COLO668 (cell line): ENCODE data around the gene TBCA.

Source experiments
- DNase-seq: peaks from one replicate; lab custom pipeline; 2025; ENCODE audit not compliant: unreplicated experiment; lab: John Stamatoyannopoulos, UW

TBCA gene, protein sequence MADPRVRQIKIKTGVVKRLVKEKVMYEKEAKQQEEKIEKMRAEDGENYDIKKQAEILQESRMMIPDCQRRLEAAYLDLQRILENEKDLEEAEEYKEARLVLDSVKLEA

DNA sequence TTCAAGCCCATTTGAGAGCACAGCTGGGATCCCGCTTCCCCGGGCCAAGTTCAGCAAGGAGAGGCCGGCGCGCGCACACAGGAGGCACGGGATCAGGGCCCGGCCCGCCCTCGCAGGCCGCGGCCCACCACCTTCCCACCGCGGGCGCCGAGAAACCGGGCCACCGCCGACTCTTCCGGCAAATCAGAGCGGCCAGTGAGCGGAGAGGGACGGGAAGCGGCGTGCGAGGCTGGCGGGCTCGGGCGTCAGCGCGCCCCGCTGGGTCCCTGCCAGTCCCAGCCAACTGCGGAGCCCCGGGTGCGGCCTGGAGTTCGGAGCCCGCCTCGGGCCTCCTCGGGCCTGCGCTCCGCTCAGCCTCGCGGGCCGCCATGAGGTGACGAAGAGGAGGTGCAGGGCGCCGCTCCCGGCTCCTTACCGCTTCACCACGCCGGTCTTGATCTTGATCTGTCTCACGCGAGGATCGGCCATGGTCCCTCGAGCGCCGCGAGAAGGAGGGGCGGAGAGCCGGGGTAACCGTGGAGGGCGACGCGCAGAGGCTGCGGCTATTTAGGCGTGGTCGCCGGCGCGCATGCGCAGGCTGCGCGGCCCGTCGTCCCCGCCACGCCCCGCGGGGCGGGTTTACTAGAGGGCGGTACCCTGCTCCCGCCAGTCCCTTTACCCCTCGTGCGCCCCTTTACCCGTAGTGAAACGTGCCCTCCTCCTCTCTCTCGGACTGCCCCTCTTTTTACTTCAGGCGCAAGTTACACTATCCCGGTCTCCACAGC is at the start of gene TBCA:
Gene TBCA, minus strand, starts transcription at position 550 of the 764 bp plus-strand sequence. Its CDS starts 82 bp downstream, at position 468.
- DNase-seq: peak; percentile 83

DNA sequence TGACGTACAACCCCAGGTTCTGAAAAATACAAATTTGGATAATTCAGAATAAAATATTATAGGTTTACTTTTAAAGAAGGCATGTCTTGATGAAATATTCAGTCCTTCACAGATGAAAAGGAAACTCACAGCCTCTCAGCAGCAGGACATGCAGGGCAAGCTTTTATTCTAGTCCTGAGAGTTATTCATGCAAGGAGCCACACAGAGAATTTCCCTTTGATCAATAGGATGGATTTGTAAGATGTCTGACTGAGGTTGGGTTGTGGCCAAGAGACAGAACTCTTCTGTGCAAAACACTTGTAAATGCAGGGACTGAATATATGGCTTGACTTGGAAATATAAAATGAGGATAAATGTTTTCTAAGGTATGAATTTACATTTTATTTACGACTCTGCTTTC is 48.8 kb upstream of the TBCA start:
- DNase-seq: no peak

DNA sequence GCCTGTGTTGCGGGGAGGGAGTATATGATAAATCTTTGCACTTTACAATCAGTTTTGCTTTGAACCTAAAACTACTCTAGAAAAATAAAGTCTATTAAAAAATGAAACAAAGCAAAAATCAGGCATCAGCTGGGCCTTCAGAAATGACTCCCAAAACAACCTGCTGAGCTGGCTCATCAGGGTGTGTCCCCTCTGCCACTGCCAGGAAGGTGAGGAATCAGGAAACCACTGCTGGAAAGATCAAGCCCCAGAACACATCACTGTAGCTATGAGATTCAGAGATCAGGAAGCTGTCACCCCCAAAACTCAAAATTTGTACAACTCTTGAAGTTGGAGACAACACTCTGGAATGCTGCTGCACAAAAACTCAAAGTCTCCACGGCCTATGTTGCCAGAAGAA is 40.5 kb upstream of the TBCA start:
- no peak for DNase-seq

DNA sequence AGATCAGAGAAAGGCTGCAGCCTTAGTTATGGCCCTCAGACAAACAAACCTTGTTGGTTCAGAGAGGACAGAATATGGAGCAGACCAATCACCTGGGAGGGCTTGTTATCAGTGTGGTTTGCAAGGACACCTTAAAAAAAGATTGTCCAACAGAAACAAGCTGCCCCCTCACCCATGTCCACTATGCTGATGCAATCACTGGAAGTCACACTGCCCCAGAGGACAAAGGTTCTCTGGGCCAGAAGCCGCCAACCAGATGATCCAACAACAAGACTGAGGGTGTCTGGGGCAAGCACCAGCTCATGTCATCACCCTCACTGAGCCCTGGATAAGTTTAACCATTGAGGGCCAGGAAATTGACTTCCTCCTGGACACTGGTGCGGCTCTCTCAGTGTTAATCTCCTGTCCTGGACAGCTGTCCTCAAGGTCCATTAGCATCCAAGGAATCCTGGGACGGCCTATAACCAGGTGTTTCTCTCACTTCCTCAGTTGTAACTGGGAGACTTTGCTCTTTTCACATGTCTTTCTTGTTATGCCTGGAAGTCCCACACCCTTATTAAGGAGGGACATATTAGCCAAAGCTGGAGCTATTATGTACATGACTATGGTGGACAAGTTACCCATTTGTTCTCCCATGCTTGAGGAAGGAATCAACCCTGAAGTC is 36.9 kb upstream of the TBCA start:
- no peak for DNase-seq

DNA sequence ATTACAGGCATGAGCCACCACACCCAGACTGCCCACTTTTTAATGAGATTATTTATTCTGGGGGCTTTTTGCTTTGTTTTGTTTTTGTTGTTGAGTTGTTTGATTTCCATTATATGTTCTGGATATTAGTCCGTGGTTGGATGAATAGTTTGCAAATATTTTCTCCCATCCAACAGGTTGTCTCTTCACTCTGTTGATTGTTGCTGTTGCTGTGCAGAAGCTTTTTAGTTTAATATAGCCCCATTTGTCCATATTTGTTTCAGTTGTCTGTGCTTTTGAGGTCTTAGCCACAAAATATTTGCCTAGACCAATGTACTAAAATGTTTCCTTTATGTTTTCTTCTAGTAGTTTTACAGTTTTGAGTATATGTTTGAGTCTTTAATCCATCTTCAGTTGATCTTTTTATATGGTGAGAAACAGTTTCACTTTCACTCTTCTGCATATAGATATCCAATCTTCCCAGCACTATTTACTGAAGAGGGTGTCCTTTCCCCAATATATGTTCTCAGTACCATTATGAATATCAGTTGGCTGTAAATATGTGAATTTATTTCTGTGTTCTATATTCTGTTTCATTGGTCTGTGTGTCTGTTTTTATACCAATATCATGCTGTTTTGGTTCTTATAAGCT is 30.2 kb upstream of the TBCA start:
- DNase-seq: no peak

DNA sequence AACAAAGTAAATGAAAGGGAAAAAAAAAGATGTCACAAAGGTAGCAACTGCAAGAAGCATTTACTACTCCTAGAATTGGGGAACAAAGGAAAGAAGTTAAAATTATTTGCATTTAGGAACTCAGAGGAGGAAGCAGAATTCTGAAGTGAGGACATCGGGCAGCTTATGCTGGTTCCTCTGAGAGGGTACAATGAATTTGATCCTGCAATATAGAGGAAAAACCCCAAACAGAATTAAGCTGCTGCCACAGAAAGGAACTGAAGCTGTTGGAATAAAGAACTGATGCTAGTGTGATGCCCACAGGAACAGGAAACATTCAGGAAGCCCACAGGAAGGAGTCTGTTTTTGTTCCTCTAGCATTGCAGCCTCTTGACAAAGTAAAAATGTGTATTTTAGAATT is 22.3 kb upstream of the TBCA start:
- DNase-seq: no peak

DNA sequence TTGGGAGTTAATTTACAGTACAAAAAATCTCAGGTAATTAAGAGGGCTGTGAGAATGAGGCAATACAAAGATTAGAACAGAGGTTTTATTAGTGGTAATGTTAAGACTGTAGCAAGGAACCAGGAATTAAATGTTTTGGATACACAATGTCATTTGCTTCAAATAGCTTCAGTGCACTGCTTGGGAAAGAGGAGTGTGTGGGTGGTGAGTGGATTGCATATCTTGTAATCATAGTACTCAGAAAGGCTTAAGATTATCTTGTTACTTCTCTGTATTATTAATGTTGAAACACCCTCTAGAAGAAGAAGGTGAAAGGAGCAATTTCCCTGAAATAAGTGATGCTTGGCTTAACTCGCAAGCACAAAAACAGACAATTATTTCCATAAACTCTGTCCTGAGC is 21.0 kb upstream of the TBCA start:
- no peak for DNase-seq

DNA sequence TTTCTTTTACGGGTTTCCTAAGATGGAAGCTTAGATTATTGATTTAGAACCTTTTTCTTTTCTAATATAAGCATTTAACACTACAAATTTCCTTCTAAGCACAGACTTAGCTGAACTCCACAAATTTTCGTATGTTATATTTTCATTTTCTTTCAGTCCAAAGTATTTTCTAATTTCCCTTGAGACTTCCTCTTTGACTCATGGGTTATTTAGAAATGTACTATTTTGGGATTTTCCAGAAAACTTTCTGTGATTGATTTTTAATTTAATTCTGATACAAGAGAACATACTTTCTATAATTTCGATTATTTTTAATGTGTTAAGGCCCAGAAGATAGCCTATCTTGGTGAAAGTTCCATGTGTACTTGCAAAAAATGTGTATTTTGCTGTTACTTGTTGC is 19.7 kb upstream of the TBCA start:
- DNase-seq: no peak

DNA sequence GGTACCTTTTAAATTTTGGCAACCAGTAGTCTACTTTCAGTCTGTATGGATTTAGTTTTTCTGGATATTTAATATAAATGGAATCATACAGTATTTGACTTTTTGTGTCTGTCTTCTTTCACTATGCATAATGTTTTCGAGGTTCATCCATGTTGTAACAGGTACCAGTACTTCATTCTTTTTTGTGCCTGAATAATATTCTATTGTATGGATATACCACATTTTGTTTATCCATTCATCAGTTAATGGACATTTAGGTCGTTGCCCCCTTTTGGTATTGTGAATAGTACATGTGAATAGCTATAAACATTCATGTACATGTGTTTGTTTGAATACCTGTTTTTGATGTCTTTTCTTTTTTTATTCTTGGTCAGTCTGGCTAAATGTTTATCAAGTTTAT is 19.1 kb upstream of the TBCA start:
- no peak for DNase-seq

DNA sequence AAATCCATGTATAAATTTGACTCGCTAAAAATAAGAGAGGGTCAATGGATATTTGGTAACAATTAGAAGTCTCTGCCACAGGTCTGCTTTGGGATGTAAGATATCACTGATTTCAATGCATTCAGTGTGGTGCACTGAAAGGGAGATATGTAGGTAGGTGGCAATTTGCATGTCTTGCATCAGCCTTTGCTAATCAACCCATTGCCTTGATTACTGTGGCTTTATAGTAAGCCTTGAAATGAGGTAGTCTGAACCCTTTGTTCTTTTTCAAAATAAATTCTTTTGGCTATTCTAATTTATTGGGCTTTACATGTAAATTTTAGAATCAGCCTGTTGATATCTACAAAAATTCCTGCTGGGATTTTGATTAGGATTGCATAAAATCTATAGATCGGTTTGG is 15.8 kb upstream of the TBCA start:
- DNase-seq: no peak

DNA sequence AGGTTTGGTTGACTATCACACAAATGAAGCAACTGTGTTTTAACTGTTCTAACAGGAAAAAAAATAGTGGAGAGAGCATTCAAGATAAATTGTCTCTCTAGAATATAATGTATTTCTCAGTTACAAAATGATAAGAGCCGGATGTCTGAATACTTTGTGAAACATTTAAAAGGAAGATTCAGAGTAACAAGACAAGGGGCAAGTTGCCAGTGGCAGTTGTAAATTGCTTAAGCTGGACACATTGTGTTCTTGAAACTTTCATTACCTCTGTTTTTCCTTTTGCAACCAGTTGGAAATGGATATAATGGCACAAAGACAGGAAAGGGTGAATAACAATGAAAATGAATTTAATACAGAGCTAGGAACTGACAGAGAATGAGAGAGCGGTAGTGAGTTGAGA is 15.2 kb upstream of the TBCA start:
- no peak for DNase-seq

DNA sequence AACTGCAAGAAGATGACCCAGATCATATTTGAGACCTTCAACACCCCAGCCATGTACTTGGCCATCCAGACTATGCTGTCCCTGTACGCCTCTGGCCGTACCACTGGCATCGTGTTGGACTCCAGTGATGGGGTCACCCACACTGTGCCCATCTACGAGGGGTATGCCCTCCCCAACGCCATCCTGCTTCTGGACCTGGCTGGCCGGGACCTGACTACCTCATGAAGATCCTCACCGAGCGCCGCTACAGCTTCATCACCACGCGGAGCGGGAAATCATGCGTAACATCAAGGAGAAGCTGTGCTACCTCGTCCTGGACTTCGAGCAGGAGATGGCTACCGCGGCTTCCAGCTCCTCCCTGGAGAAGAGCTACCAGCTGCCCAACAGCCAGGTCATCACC is 9.1 kb upstream of the TBCA start:
- DNase-seq: no peak

DNA sequence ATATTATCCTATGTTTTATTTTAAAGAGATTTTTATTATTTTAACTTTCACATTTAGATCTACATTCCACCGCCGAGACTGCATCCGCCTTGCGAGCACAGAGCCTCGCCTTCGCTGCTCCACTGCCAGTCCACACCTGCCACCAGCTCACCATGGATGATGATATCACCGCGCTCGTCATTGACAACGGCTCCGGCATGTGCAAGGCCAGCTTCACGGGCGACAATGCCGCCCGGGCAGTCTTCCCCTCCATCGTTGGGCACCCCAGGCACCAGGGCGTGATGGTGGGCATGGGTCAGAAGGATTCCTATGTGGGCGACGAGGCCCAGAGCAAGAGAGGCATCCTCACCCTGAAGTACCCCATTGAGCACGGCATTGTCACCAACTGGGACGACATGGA is 8.6 kb upstream of the TBCA start:
- no peak for DNase-seq

DNA sequence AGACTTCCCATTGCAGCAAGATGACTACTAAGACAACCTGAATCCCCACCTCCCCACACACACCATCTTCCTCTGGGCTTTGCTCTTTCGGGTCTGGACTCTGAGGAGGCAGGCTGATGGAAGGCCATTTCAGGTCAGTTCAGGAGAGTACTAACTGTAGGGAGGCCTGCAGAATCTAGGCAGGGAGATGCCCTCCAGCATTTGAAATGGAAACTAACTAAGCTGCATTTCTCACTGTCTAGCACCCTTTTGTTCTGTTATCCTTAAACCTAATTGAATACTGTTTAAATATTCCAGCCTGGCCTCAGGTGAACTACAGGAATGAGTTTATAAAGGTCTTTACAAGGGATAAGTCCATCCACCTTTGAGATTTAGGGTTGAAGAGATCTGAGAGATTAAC is 4.9 kb upstream of the TBCA start:
- DNase-seq: no peak

DNA sequence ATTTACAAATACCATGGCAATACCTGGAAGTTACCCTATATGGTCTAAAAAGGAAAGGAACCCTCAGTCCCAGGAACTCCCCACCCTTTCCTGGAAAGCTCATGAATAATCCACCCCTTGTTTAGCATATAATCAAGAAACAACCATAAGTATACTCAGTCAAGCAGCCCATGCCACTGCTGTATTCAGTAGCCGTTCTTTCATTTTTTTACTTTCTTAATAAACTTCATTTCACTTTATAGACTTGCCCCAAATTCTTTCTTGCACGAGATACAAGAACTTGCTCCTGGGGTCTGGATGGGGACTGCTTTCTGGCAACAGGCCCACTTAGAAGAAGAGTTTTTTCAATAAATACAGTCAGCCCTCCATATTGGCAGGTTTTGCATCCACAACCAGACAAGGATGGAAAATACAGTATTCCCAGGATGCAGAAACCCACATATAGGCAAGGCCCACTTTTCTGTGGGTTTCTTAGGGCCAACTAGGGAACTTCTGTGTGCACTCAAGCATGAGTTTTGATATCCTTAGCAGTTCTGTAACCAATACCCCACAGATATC is 2.8 kb upstream of the TBCA start:
- no peak for DNase-seq

DNA sequence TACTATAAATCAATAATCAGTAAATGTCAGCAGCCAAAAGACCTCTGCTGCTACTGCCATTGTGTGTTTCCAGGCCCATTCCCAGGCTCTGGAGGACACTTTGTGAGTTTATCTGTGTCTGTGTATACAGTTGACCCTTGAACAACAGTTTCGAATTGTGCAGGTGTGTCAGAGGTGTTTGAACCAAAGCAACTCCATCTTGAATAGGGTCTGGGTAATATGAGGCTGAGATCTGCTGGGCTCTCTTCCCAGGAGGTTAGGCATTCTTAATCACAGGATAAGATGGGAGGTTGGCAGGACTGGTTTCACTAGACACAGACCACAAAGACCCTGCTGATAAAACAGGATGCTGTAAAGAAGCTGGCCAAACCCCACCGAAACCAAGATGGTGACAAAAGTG is 2.3 kb upstream of the TBCA start:
- DNase-seq: no peak

DNA sequence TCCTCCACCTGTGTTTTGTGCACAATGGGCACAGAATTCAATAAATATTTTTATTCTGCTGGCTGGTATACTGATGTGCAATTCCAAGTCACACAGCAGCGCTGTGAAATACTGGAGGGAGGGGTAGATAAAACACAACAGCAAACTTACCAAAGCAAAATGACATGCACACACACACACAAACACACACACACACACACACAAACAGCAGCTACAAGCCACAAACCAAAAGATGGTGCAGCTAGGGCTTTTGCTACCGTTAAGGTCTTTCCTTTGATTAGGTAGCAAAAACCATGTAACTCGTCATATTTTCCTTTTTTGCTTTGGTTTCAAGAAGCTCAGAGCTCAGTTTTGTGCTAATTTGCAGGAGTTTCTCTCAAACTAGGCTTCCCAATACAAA is 1.8 kb upstream of the TBCA start:
- no peak for DNase-seq

DNA sequence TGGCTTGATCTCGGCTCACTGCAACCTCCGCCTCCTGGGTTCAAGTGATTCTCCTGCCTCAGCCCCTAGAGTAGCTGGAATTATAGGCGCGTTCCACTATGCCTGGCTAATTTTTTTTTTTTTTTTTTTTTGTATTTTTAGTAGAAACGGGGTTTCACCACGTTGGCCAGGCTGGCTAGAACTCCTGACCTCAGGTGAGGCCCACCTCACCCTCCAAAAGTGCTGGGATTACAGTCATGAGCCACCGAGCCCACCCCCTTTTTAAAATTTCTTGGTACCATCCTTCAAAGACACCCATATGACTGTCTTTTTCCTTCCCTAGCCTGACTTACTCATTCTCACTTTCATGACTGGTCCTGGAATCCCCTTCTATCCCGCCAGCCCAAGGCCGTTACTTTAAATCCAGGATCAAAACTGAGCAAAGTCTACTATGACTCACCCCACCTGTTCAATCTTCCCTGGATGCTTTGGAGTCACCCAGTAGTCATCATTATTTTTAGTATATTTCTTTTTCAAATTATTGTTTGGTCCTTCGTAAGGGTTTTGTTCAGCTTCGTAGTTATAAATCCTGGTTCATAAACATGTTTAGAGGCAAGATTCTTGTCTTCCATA is 1.2 kb upstream of the TBCA start:
- DNase-seq: no peak

DNA sequence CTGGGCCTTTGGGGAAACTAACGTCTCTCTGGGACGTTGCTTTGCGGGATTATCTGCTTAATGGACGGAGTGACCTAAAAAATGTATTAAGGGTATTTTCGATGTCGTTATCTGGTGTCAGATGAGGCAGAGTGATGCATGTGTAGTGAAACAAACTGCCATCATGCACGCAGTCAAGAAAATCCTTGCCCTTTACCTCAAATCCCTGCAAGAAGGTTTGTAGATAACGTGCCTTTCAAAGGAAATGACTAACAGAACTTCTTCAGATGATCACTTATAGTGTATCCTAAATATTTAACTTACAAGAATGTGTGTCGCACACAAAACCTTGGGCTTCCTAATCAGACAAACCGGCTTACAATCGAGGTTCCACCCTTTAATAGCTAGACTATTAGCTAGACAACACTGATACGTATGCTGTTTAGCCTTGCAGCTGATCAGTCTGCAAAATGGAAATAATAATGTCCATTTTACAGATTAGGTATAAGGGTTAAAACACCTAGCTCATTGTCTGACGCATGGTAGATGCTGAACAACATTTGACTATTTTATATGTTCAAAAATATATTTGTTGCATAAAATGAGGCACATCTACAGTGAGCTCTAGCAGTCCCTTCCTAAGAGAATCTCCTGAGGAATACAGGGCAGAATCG is 541 bp upstream of the TBCA start:
- DNase-seq: no peak

DNA sequence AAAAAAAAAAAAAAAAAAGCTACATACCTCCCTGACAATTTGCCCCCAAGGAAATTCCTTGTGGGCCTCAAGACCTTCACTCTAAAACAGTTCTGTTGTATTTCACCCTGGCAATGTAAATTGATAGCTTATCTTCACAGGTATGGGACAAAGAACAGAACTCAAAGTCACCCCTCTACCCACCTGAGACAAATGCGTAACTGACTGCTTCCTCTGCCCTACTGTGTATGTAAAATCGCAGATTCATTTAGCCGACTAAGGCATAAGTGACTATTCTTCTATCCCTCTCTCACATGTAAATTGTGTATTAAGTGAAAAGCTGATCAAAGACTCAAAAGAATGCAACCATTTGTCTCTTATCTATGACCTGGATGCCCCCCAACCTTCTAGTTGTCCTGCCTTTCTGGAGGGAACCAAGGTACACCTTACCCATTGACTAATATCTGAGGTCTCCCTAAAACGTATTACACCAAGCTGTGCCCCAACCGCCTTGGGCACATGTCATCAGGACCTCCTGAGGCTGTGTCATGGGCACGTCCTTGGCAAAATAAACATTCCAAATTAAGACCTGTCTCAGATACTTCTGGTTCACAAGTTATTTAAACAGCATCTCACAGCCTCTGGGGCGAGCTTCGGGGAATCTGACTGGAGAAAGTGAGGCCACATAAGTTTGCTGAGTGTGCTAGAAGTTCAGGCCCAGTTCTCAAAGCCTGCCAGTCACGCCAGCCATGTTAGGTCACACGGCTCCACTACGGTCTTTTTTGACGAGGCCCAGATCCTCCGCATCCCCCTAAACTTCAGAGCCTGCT is 954 bp downstream of the TBCA start:
- no peak for DNase-seq
